Panc1 (cell line): ENCODE data around the gene CHERP. TPM values are rescaled to one million over a fixed set of nuclear protein-coding genes. Genes with fewer than 3 reads are reported as not detected.

Experiments used
- ATAC-seq: fragments of 200-7000 bp; cut with Tn5 transposase; 2 replicates; pipeline ENCODE4 v1.9.1; 2020; ENCODE audit warnings: mild to moderate bottlenecking, moderate library complexity
- BruUV-seq: library from RNA; stranded (reverse); fragments of 400-500 nt; replicated peaks from 2 replicates; lab custom pipeline; 2021; lab: Mats Ljungman, UMichigan
- CTCF ChIA-PET: fragments of 300-600 bp; sonication (Branson Sonifier 250); formaldehyde crosslinking; loops from one replicate; lab custom pipeline; 2022; ENCODE audit warnings: antibody characterized with exemption; lab: Charles Lee
- POLR2A ChIA-PET: fragments of 300-600 bp; sonication (Branson Sonifier 250); formaldehyde crosslinking; loops from one replicate; lab custom pipeline; 2022; ENCODE audit warnings: antibody characterized with exemption; lab: Charles Lee
- DNase-seq: peaks from one replicate; pipeline ENCODE4 v3.0.0-alpha.2; 2010; ENCODE audit warnings: low read depth, low spot score
- H3K27ac ChIP-seq: 2 replicates; pipeline ENCODE4 v1.5.1; 2011; ENCODE audit warnings: mild to moderate bottlenecking, low read length, inconsistent platforms
- H3K27me3 ChIP-seq: fragments of 200-500 bp; sonication (Bioruptor generic); 2 replicates; pipeline ENCODE4 v1.6.0; 2014; ENCODE audit warnings: low read length, inconsistent platforms; ENCODE audit not compliant: control insufficient read depth, insufficient read depth
- H3K36me3 ChIP-seq: fragments of 200-500 bp; sonication (Bioruptor generic); 2 replicates; pipeline ENCODE4 v1.5.1; 2014; ENCODE audit warnings: inconsistent platforms, mild to moderate bottlenecking, low read length, moderate library complexity; ENCODE audit not compliant: control insufficient read depth, insufficient read depth
- H3K4me1 ChIP-seq: 2 replicates; pipeline ENCODE4 v1.5.1; 2011; ENCODE audit warnings: inconsistent platforms, mild to moderate bottlenecking, low read length, moderate library complexity; ENCODE audit not compliant: control insufficient read depth, insufficient read depth
- H3K4me3 ChIP-seq, 2 experiments: 2 replicates each; pipeline ENCODE4 v1.5.1; 2011 to 2012; ENCODE audit warnings: low read depth in 2 of 2, low read length in 2 of 2, mild to moderate bottlenecking in 2 of 2, inconsistent platforms in 1 of 2, moderate library complexity in 1 of 2
- H3K9me3 ChIP-seq: fragments of 200-500 bp; sonication (Bioruptor generic); 2 replicates; pipeline ENCODE4 v1.5.1; 2014; ENCODE audit warnings: low read depth, mild to moderate bottlenecking, inconsistent platforms, low read length, moderate library complexity; ENCODE audit not compliant: control insufficient read depth, insufficient read depth
- CTCF ChIP-seq: fragments of 450-650 bp; IDR thresholded peaks from 2 replicates; pipeline ENCODE4 v1.5.1; 2017; ENCODE audit warnings: mild to moderate bottlenecking
- POLR2AphosphoS5 ChIP-seq: IDR thresholded peaks from 2 replicates; pipeline ENCODE4 v1.6.1; 2012; ENCODE audit warnings: mild to moderate bottlenecking, low read depth, low read length, moderate library complexity
- REST ChIP-seq, 2 experiments: IDR thresholded peaks; 2 replicates each; pipeline ENCODE4 v1.6.1; 2011 to 2012; ENCODE audit warnings: low read depth in 2 of 2, control low read depth in 1 of 2, low read length in 1 of 2, mild to moderate bottlenecking in 1 of 2, moderate library complexity in 1 of 2; ENCODE audit not compliant: insufficient read depth in 1 of 2
- SIN3A ChIP-seq: IDR thresholded peaks from 2 replicates; pipeline ENCODE4 v1.6.1; 2012; ENCODE audit warnings: low read depth, mild to moderate bottlenecking, low read length, moderate library complexity, borderline replicate concordance; ENCODE audit not compliant: insufficient read depth
- TCF7L2 ChIP-seq: IDR thresholded peaks from 2 replicates; pipeline ENCODE4 v1.6.1; 2011; ENCODE audit warnings: mild to moderate bottlenecking, low read depth, low read length, inconsistent platforms
- in situ Hi-C: cut with HindIII; loops from 2 replicates; pipeline ENCODE4 v1.10.0; 2016; ENCODE audit warnings: low sequenced_read_pairs, low pct_unique_long_range_greater_than_20kb
- intact Hi-C: fragments of 100-400 bp; cut with micrococcal nuclease; formaldehyde crosslinking; loops from one replicate; pipeline ENCODE4 v1.10.0; 2022; ENCODE audit not compliant: unreplicated experiment
- total RNA-seq: library from RNA; stranded (reverse); gene quantifications from one replicate; pipeline ENCODE4 v1.2.1, GENCODE V29; 2021; ENCODE audit not compliant: unreplicated experiment

Gene CHERP
- total RNA-seq, 1 experiment from 2014 or later: 48.3 TPM

DNA sequence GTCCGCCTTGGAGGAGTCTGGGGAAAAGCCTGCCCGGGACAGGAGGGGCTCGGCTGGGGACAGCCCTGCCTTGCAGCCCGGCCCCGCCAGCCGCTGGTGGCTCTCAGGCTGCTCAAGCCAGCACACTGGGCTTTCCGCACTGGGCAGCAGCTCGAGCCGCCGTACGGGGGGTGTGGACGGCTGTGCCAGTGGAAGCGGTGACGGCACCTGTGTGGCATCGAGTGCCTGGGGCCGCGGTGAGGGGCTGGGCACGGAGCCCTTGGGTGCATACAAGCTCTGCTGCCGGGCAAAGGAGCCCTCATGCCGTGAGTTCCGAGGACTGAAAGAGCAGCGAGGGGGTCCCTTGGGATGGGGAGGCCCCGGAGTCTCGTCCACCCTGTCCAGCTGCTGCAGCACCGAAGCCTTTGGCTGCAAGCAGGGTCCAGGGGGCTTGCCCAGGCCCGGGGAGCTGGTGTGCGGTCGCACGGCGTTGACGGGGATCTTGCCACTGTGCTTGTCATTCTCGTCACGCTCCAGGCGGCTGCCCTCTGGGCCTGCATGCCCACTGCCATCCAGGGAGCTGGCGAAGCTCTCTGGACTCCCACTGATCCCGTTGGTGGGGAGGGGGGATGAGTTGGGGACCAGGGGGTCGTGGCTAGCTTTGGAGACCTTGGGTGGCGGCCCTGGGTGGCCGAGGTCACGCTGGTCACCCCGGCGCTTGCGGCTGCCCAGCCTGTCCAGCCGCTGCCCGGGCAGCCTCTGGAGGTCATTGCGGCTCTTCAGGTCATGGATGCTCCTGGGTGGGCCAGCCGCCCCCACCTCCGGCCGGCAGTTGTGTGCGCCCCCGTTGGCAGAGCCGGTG lies 34.7 kb upstream of the CHERP start:
- DNase-seq (no peak), ATAC-seq (no peak)
- no peak overlapping the region for H3K27ac ChIP-seq
- peaks cover 2% of the 10 kb centered on the region; the same call in 1 of the 2 replicates for H3K36me3 ChIP-seq
- intact Hi-C loops (no loop called here), in situ Hi-C loops (no loop called here)
- BruUV-seq: no TSS peak
- CTCF ChIA-PET: interaction anchor here (0.6 kb wide), 1 partner anchor 323 kb away, joined by 4 read pairs; no protein-coding TSS in a partner anchor
- TF ChIP-seq CTCF (no peak), SIN3A (no peak), POLR2AphosphoS5 (no peak), TCF7L2 (no peak)
- no peaks in the 10 kb centered on the region for H3K27me3 ChIP-seq
- POLR2A ChIA-PET: no interaction called here
- no peaks in the 10 kb centered on the region for H3K9me3 ChIP-seq
- no peak overlapping the region for H3K4me3 ChIP-seq
- peaks cover 12% of the 10 kb centered on the region for H3K4me1 ChIP-seq

DNA sequence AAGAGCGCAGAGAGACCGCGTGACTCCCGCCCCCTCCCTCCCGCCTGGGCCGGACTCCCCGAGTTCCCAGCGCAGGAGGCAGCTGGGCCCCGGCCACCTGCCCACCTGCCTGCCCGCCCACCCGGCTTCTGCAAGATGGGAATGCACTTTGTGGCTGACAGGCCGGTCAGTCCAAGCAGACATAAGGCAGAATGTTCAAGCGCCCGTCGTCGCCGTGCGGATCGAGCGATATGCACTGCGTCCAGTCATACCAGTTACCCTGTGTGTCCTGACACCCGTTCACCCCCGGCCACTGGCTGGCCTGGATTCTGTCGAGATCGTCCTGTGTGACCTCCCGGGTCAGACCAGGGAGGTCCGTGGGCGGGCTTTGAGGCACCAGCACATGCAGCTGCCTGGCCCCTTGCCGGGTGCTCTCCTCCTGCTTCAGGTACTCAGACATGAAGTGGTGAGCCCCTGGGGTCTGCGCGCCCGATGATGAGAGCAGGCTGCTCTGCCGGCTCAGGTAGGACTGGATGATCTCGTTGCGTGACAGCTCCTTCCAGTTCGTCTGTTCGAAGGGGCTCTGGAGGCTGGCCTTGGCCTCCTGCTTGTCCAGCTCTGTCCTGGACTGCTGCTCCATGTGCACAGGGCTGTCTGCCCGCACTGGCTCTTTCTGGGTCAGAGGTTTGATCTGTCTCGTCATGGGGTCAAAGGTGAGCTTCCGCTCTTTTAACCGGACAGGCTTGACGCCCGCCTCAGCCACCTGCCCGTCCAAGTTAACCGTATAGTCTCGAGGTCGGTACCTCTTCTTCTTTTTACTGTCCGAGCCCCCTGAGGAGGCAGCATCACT lies 33.8 kb upstream of the CHERP start:
- BruUV-seq: no TSS peak
- CTCF ChIA-PET: no interaction called here
- Histone ChIP-seq H3K27me3 (no peaks in the 10 kb centered on the region), H3K36me3 (peaks cover 4% of the 10 kb centered on the region; the same call in 1 of the 2 replicates), H3K4me1 (peaks cover 5% of the 10 kb centered on the region), H3K4me3 (no peak overlapping the region), H3K9me3 (no peaks in the 10 kb centered on the region), H3K27ac (no peak overlapping the region)
- ATAC-seq (no peak), DNase-seq (no peak)
- intact Hi-C loops (no loop called here), in situ Hi-C loops (no loop called here)
- POLR2A ChIA-PET: no interaction called here
- TF ChIP-seq CTCF (no peak), TCF7L2 (no peak), SIN3A (no peak), REST (IDR thresholded peaks at IDR 0.05; ENCODE audit: insufficient read depth in 1 of 2, low read depth in 2 of 2, low read length in 1 of 2) (no peak), POLR2AphosphoS5 (no peak)
